Stimulated activated naive CD8-positive, alpha-beta T cell treated with anti-CD3 and anti-CD28 coated beads, Interleukin-15, amount 100 ng/mL, for 72 hours (primary cell): ENCODE measurements around the gene FAM53A.
A peak's percentile ranks its signal among the peaks of the same experiment; 100 is the strongest.
"Not testable (repeated sequence)": the region's sequence is repeated elsewhere in the genome, so short reads cannot be mapped to it uniquely, and the experiment has no call there.

Source experiments
- ATAC-seq: fragments of 150-1000 bp; cut with Tn5 transposase; 2 replicates; pipeline ENCODE4 v1.10.0; 2021; ENCODE audit warnings: mild to moderate bottlenecking, moderate library complexity
- DNase-seq, 2 donors: peaks; one replicate each; pipeline ENCODE4 v3.0.0; 2021 to 2022
- H3K27ac Mint-ChIP-seq, 2 donors: one replicate each; pipeline ENCODE4 v1.8.0; 2022; ENCODE audit warnings: mild to moderate bottlenecking in 2 of 2, mixed read lengths in 2 of 2, moderate library complexity in 2 of 2
- H3K27me3 Mint-ChIP-seq: one replicate; pipeline ENCODE4 v1.8.0; 2022; ENCODE audit warnings: mixed read lengths
- H3K4me1 Mint-ChIP-seq: one replicate; pipeline ENCODE4 v1.8.0; 2022; ENCODE audit warnings: mild to moderate bottlenecking, mixed read lengths
- H3K4me3 Mint-ChIP-seq, 2 donors: one replicate each; pipeline ENCODE4 v1.8.0; 2022; ENCODE audit warnings: mild to moderate bottlenecking in 2 of 2, mixed read lengths in 2 of 2, moderate library complexity in 1 of 2
- H3K9me3 Mint-ChIP-seq, 2 donors: one replicate each; pipeline ENCODE4 v1.8.0; 2022; ENCODE audit warnings: mixed read lengths in 2 of 2

Gene FAM53A

GRCh38 chr4:1644891-1645657 is 39.0 kb downstream of the FAM53A start:
- no peaks in the 10 kb centered on the region for H3K9me3 Mint-ChIP-seq
- no peak for DNase-seq

GRCh38 chr4:1643971-1644735 is 40.0 kb downstream of the FAM53A start:
- ATAC-seq (no peak), DNase-seq (no peak)
- Mint-ChIP-seq H3K4me1 (peaks cover 10% of the 10 kb centered on the region), H3K4me3 (no peak overlapping the region), H3K27me3 (no peaks in the 10 kb centered on the region), H3K27ac (no peak overlapping the region), H3K9me3 (no peaks in the 10 kb centered on the region)

More at GRCh38 chr4:1644891-1645657, 39.0 kb downstream of the FAM53A start:
- Mint-ChIP-seq H3K4me3 (no peak overlapping the region), H3K27me3 (no peaks in the 10 kb centered on the region), H3K4me1 (peaks cover 10% of the 10 kb centered on the region), H3K27ac (no peak overlapping the region)
- no peak for ATAC-seq

GRCh38 chr4:1642196-1642951 is 41.7 kb downstream of the FAM53A start:
- H3K27me3 Mint-ChIP-seq = no peaks in the 10 kb centered on the region
- DNase-seq (no peak), ATAC-seq (no peak)
- H3K27ac Mint-ChIP-seq = no peak overlapping the region
- peaks cover 2% of the 10 kb centered on the region for H3K4me1 Mint-ChIP-seq
- H3K9me3 Mint-ChIP-seq = no peaks in the 10 kb centered on the region
- H3K4me3 Mint-ChIP-seq = no peak overlapping the region

GRCh38 chr4:1641671-1642070 is 42.4 kb downstream of the FAM53A start:
- ATAC-seq (peak; percentile 17), DNase-seq (no peak)
- Mint-ChIP-seq H3K9me3 (no peaks in the 10 kb centered on the region), H3K4me1 (no peaks in the 10 kb centered on the region), H3K27ac (no peak overlapping the region), H3K27me3 (no peaks in the 10 kb centered on the region), H3K4me3 (no peak overlapping the region)

- H3K4me1 Mint-ChIP-seq, H3K27me3 Mint-ChIP-seq, H3K4me3 Mint-ChIP-seq, H3K27ac Mint-ChIP-seq, ATAC-seq, H3K9me3 Mint-ChIP-seq, DNase-seq: not testable (repeated sequence)
Measured at GRCh38 chr4:1640716-1641503, 43.2 kb downstream of the FAM53A start.

- no peaks in the 10 kb centered on the region for H3K9me3 Mint-ChIP-seq
- DNase-seq (no peak), ATAC-seq (no peak)
- H3K4me1 Mint-ChIP-seq = no peaks in the 10 kb centered on the region
- no peaks in the 10 kb centered on the region for H3K27me3 Mint-ChIP-seq
- H3K4me3 Mint-ChIP-seq = no peak overlapping the region
- peak overlapping the region in 1 of 2 donors; percentile 58 for H3K27ac Mint-ChIP-seq
Measured at GRCh38 chr4:1640190-1640589, 43.9 kb downstream of the FAM53A start.

- no peaks in the 10 kb centered on the region for H3K27me3 Mint-ChIP-seq
- H3K4me3 Mint-ChIP-seq = no peak overlapping the region
- H3K27ac Mint-ChIP-seq = peak overlapping the region in 1 of 2 donors; percentile 76
- ATAC-seq (no peak), DNase-seq (no peak)
- H3K9me3 Mint-ChIP-seq = no peaks in the 10 kb centered on the region
- H3K4me1 Mint-ChIP-seq = no peaks in the 10 kb centered on the region
Measured at GRCh38 chr4:1639299-1639868, 44.7 kb downstream of the FAM53A start.

- Mint-ChIP-seq H3K27ac (no peak overlapping the region), H3K27me3 (no peaks in the 10 kb centered on the region), H3K4me3 (no peak overlapping the region), H3K9me3 (no peaks in the 10 kb centered on the region), H3K4me1 (no peaks in the 10 kb centered on the region)
- ATAC-seq (peak; percentile 26), DNase-seq (no peak)
Measured at GRCh38 chr4:1638873-1639272, 45.2 kb downstream of the FAM53A start.

GRCh38 chr4:1638272-1638598 is 45.9 kb downstream of the FAM53A start:
- Mint-ChIP-seq H3K9me3 (no peaks in the 10 kb centered on the region), H3K27me3 (no peaks in the 10 kb centered on the region), H3K27ac (no peak overlapping the region), H3K4me3 (no peak overlapping the region), H3K4me1 (no peaks in the 10 kb centered on the region)
- DNase-seq (no peak), ATAC-seq (peak; percentile 4)

- Mint-ChIP-seq H3K27me3 (no peaks in the 10 kb centered on the region), H3K4me1 (no peaks in the 10 kb centered on the region), H3K27ac (no peak overlapping the region), H3K9me3 (no peaks in the 10 kb centered on the region), H3K4me3 (no peak overlapping the region)
- peak; percentile 36 for ATAC-seq
- DNase-seq = no peak
Measured at GRCh38 chr4:1637580-1638271, 46.4 kb downstream of the FAM53A start.

GRCh38 chr4:1636490-1637211 is 47.5 kb downstream of the FAM53A start:
- H3K27me3 Mint-ChIP-seq = no peaks in the 10 kb centered on the region
- ATAC-seq = no peak
- H3K27ac Mint-ChIP-seq = no peak overlapping the region
- DNase-seq = no peak
- H3K4me1 Mint-ChIP-seq = no peaks in the 10 kb centered on the region
- H3K4me3 Mint-ChIP-seq = no peak overlapping the region
- H3K9me3 Mint-ChIP-seq = no peaks in the 10 kb centered on the region

GRCh38 chr4:1635464-1635863 is 48.6 kb downstream of the FAM53A start:
- Mint-ChIP-seq H3K27me3 (no peaks in the 10 kb centered on the region), H3K27ac (no peak overlapping the region), H3K4me3 (no peak overlapping the region), H3K4me1 (no peaks in the 10 kb centered on the region), H3K9me3 (no peaks in the 10 kb centered on the region)
- no peak for DNase-seq
- no peak for ATAC-seq

- H3K4me3 Mint-ChIP-seq = no peak overlapping the region
- ATAC-seq (no peak), DNase-seq (no peak)
- no peaks in the 10 kb centered on the region for H3K9me3 Mint-ChIP-seq
- H3K4me1 Mint-ChIP-seq = no peaks in the 10 kb centered on the region
- no peak overlapping the region for H3K27ac Mint-ChIP-seq
- no peaks in the 10 kb centered on the region for H3K27me3 Mint-ChIP-seq
Measured at GRCh38 chr4:1633993-1634392, 50.1 kb downstream of the FAM53A start.
